Activated naive CD8-positive, alpha-beta T cell treated with anti-CD3 and anti-CD28 coated beads, Interleukin-2, amount 10 ng/mL, durations not matched to agents 7 days and 5 days (primary cell): ENCODE data around the gene OSTF1. TPM values are rescaled to one million over a fixed set of nuclear protein-coding genes. Genes with fewer than 3 reads are reported as not detected.
A peak's percentile ranks its signal among the peaks of the same experiment; 100 is the strongest.

Source experiments
- ATAC-seq: fragments of 150-1000 bp; cut with Tn5 transposase; one replicate; pipeline ENCODE4 v1.10.0; 2021; ENCODE audit warnings: low read depth, moderate library complexity
- POLR2A ChIA-PET: fragments of 350-600 bp; sonication (Branson Sonifier 250); formaldehyde crosslinking; loops from one replicate; lab custom pipeline; 2021; ENCODE audit warnings: antibody characterized with exemption; lab: Charles Lee
- DNase-seq: peaks from one replicate; pipeline ENCODE4 v3.0.0; 2021
- H3K27ac Mint-ChIP-seq: one replicate; pipeline ENCODE4 v1.8.0; 2022; ENCODE audit warnings: mild to moderate bottlenecking, mixed read lengths
- H3K27me3 Mint-ChIP-seq: one replicate; pipeline ENCODE4 v1.8.0; 2022; ENCODE audit warnings: mild to moderate bottlenecking, moderate library complexity, mixed read lengths
- H3K36me3 Mint-ChIP-seq: one replicate; pipeline ENCODE4 v1.8.0; 2021; ENCODE audit warnings: mild to moderate bottlenecking, mixed read lengths
- H3K4me1 Mint-ChIP-seq: one replicate; pipeline ENCODE4 v1.8.0; 2021; ENCODE audit warnings: mixed read lengths
- H3K4me3 Mint-ChIP-seq: one replicate; pipeline ENCODE4 v1.8.0; 2022; ENCODE audit warnings: mild to moderate bottlenecking, moderate library complexity, mixed read lengths
- H3K9me3 Mint-ChIP-seq: one replicate; pipeline ENCODE4 v1.8.0; 2021; ENCODE audit warnings: mixed read lengths
- total RNA-seq, 2 experiments: library from RNA; stranded (reverse); gene quantifications; one replicate each; pipeline ENCODE4 v1.2.3, GENCODE V29; 2021

Gene OSTF1
- total RNA-seq, 2 experiments from 2014 or later, result 99.9 to 108 TPM

- POLR2A ChIA-PET, result no interaction called here
- Mint-ChIP-seq H3K27me3 (no peaks in the 10 kb centered on the region), H3K27ac (no peak overlapping the region), H3K9me3 (no peaks in the 10 kb centered on the region), H3K36me3 (peaks cover 29% of the 10 kb centered on the region), H3K4me1 (peaks cover 19% of the 10 kb centered on the region), H3K4me3 (no peak overlapping the region)
- ATAC-seq, result no peak
- no peak for DNase-seq
Measured at GRCh38 chr9:75112789-75113188, 24.5 kb downstream of the OSTF1 start.

- peaks cover 15% of the 10 kb centered on the region for H3K4me1 Mint-ChIP-seq
Measured at GRCh38 chr9:75116306-75116705, 28.0 kb downstream of the OSTF1 start.

GRCh38 chr9:75117564-75117963 is 29.2 kb downstream of the OSTF1 start:
- Mint-ChIP-seq H3K27me3 (no peaks in the 10 kb centered on the region), H3K36me3 (peaks cover 58% of the 10 kb centered on the region), H3K9me3 (peaks cover 3% of the 10 kb centered on the region), H3K27ac (no peak overlapping the region), H3K4me1 (peaks cover 13% of the 10 kb centered on the region), H3K4me3 (no peak overlapping the region)
- ATAC-seq (no peak), DNase-seq (no peak)
- POLR2A ChIA-PET, result no interaction called here

More at GRCh38 chr9:75116306-75116705, 28.0 kb downstream of the OSTF1 start:
- Mint-ChIP-seq H3K4me3 (no peak overlapping the region), H3K27me3 (no peaks in the 10 kb centered on the region), H3K27ac (no peak overlapping the region), H3K9me3 (peaks cover 3% of the 10 kb centered on the region), H3K36me3 (peaks cover 50% of the 10 kb centered on the region)
- POLR2A ChIA-PET, result no interaction called here
- DNase-seq (no peak), ATAC-seq (no peak)

GRCh38 chr9:75120686-75121085 is 32.4 kb downstream of the OSTF1 start:
- POLR2A ChIA-PET, result no interaction called here
- no peak overlapping the region for H3K4me3 Mint-ChIP-seq
- peaks cover 60% of the 10 kb centered on the region for H3K36me3 Mint-ChIP-seq
- peaks cover 17% of the 10 kb centered on the region for H3K4me1 Mint-ChIP-seq
- no peaks in the 10 kb centered on the region for H3K27me3 Mint-ChIP-seq
- no peak for ATAC-seq
- H3K27ac Mint-ChIP-seq, result peak overlapping the region; percentile 34
- DNase-seq, result no peak
- H3K9me3 Mint-ChIP-seq, result peaks cover 3% of the 10 kb centered on the region

- H3K36me3 Mint-ChIP-seq, result peaks cover 58% of the 10 kb centered on the region
- H3K9me3 Mint-ChIP-seq, result peaks cover 3% of the 10 kb centered on the region
- peaks cover 15% of the 10 kb centered on the region for H3K4me1 Mint-ChIP-seq
- POLR2A ChIA-PET, result no interaction called here
- H3K27me3 Mint-ChIP-seq, result no peaks in the 10 kb centered on the region
- H3K4me3 Mint-ChIP-seq, result no peak overlapping the region
- no peak for DNase-seq
- ATAC-seq, result no peak
- no peak overlapping the region for H3K27ac Mint-ChIP-seq
Measured at GRCh38 chr9:75121914-75122558, 33.7 kb downstream of the OSTF1 start.

- Mint-ChIP-seq H3K4me1 (peaks cover 19% of the 10 kb centered on the region), H3K27ac (no peak overlapping the region), H3K9me3 (no peaks in the 10 kb centered on the region), H3K4me3 (no peak overlapping the region), H3K36me3 (peaks cover 49% of the 10 kb centered on the region), H3K27me3 (no peaks in the 10 kb centered on the region)
- ATAC-seq, result no peak
- DNase-seq, result no peak
- POLR2A ChIA-PET, result no interaction called here
Measured at GRCh38 chr9:75123696-75124095, 35.4 kb downstream of the OSTF1 start.

GRCh38 chr9:75128535-75128934 is 40.2 kb downstream of the OSTF1 start:
- Mint-ChIP-seq H3K27me3 (no peaks in the 10 kb centered on the region), H3K9me3 (no peaks in the 10 kb centered on the region), H3K27ac (no peak overlapping the region), H3K4me1 (peaks cover 16% of the 10 kb centered on the region), H3K36me3 (peaks cover 53% of the 10 kb centered on the region), H3K4me3 (no peak overlapping the region)
- DNase-seq (no peak), ATAC-seq (no peak)
- POLR2A ChIA-PET, result no interaction called here

GRCh38 chr9:75130172-75130571 is 41.9 kb downstream of the OSTF1 start:
- POLR2A ChIA-PET, result no interaction called here
- H3K27me3 Mint-ChIP-seq, result no peaks in the 10 kb centered on the region
- DNase-seq (no peak), ATAC-seq (no peak)
- H3K9me3 Mint-ChIP-seq, result no peaks in the 10 kb centered on the region
- H3K27ac Mint-ChIP-seq, result no peak overlapping the region
- H3K4me3 Mint-ChIP-seq, result no peak overlapping the region
- peaks cover 54% of the 10 kb centered on the region for H3K36me3 Mint-ChIP-seq
- H3K4me1 Mint-ChIP-seq, result peaks cover 10% of the 10 kb centered on the region

- Mint-ChIP-seq H3K27me3 (no peaks in the 10 kb centered on the region), H3K27ac (no peak overlapping the region), H3K9me3 (no peaks in the 10 kb centered on the region), H3K4me1 (peaks cover 10% of the 10 kb centered on the region), H3K4me3 (no peak overlapping the region), H3K36me3 (peaks cover 57% of the 10 kb centered on the region)
- no peak for ATAC-seq
- POLR2A ChIA-PET, result no interaction called here
- DNase-seq, result no peak
Measured at GRCh38 chr9:75130621-75131230, 42.4 kb downstream of the OSTF1 start.

GRCh38 chr9:75131700-75132099 is 43.4 kb downstream of the OSTF1 start:
- H3K36me3 Mint-ChIP-seq, result peaks cover 66% of the 10 kb centered on the region
- H3K27ac Mint-ChIP-seq, result peak overlapping the region; percentile 8
- no peaks in the 10 kb centered on the region for H3K27me3 Mint-ChIP-seq
- DNase-seq (no peak), ATAC-seq (no peak)
- peaks cover 12% of the 10 kb centered on the region for H3K4me1 Mint-ChIP-seq
- H3K9me3 Mint-ChIP-seq, result no peaks in the 10 kb centered on the region
- POLR2A ChIA-PET, result no interaction called here
- H3K4me3 Mint-ChIP-seq, result no peak overlapping the region

GRCh38 chr9:75132244-75132643 is 43.9 kb downstream of the OSTF1 start:
- no peaks in the 10 kb centered on the region for H3K9me3 Mint-ChIP-seq
- POLR2A ChIA-PET, result no interaction called here
- peak overlapping the region; percentile 8 for H3K27ac Mint-ChIP-seq

GRCh38 chr9:75133396-75133795 is 45.1 kb downstream of the OSTF1 start:
- ATAC-seq, result no peak

More at GRCh38 chr9:75132244-75132643, 43.9 kb downstream of the OSTF1 start:
- Mint-ChIP-seq H3K4me1 (peaks cover 13% of the 10 kb centered on the region), H3K27me3 (no peaks in the 10 kb centered on the region), H3K36me3 (peaks cover 71% of the 10 kb centered on the region), H3K4me3 (no peak overlapping the region)
- DNase-seq (no peak), ATAC-seq (no peak)

GRCh38 chr9:75134495-75134894 is 46.2 kb downstream of the OSTF1 start:
- Mint-ChIP-seq H3K9me3 (no peaks in the 10 kb centered on the region), H3K4me3 (no peak overlapping the region), H3K27me3 (no peaks in the 10 kb centered on the region), H3K36me3 (peaks cover 77% of the 10 kb centered on the region), H3K4me1 (peaks cover 25% of the 10 kb centered on the region), H3K27ac (no peak overlapping the region)
- DNase-seq (no peak), ATAC-seq (no peak)
- POLR2A ChIA-PET, result no interaction called here

More at GRCh38 chr9:75133396-75133795, 45.1 kb downstream of the OSTF1 start:
- no peak overlapping the region for H3K27ac Mint-ChIP-seq
- no peak for DNase-seq
- H3K4me3 Mint-ChIP-seq, result no peak overlapping the region
- H3K36me3 Mint-ChIP-seq, result peaks cover 77% of the 10 kb centered on the region
- peaks cover 19% of the 10 kb centered on the region for H3K4me1 Mint-ChIP-seq
- POLR2A ChIA-PET, result interaction anchor here (0.6 kb wide), 1 partner anchor 1980 kb away, joined by 3 read pairs; no protein-coding TSS in a partner anchor
- no peaks in the 10 kb centered on the region for H3K9me3 Mint-ChIP-seq
- H3K27me3 Mint-ChIP-seq, result no peaks in the 10 kb centered on the region
